ENCODE measurements around the gene INPP5K. TPM values are rescaled to one million over a fixed set of nuclear protein-coding genes. Genes with fewer than 3 reads are reported as not detected.
A peak's percentile ranks its signal among the peaks of the same experiment; 100 is the strongest.
"Not testable (repeated sequence)": the region's sequence is repeated elsewhere in the genome, so short reads cannot be mapped to it uniquely, and the experiment has no call there.

The INPP5K gene
- total RNA-seq (100 to 1,000 TPM in 2 of 5 experiments, 10 to 100 TPM in 3; 50.5 to 184 (median 84.2) TPM), polyA plus RNA-seq (10 to 100 TPM; 72.9 to 84.3 TPM), total RNA-seq (95.4 reads per million, percentile 84 among the genes with 10 or more reads in this experiment)

- intact Hi-C loops (cut with micrococcal nuclease) = loop anchor here (1.0 to 5.0 kb wide), 13 partner anchors 25 to 526 kb away; partner anchors contain the start of genes CRK (in 2 of the 2), PITPNA (in 2 of the 2), SLC43A2 (in 2 of the 2) and YWHAE (in 2 of the 2)
- H3K36me3 ChIP-seq (ENCODE audit: control insufficient read depth in 2 of 3, insufficient read depth in 3 of 3, low read length in 3 of 3) = peaks cover 0 to 48% (median 9%) of the 10 kb centered on the region in 3 experiments
- peak; percentile 92 to 99 (median 97) for DNase-seq
- H3K27me3 ChIP-seq (ENCODE audit: control insufficient read depth in 2 of 2, insufficient read depth in 2 of 2, low read length in 2 of 2) = no peaks in the 10 kb centered on the region
- peak within 1 kb of the TSS; percentile 97 for H3K27ac ChIP-seq (ENCODE audit: low read depth, low read length)
- H3K4me3 ChIP-seq (ENCODE audit: low read length) = peak within 1 kb of the TSS; percentile 84
- Mint-ChIP-seq H3K27me3 (no peaks in the 10 kb centered on the region), H3K9me3 (no peaks in the 10 kb centered on the region), H3K36me3 (peaks cover 0 to 16% (median 4%) of the 10 kb centered on the region in 5 donors), H3K27ac (peak within 1 kb of the TSS; percentile 68 to 97 (median 92)), H3K4me3 (peak within 1 kb of the TSS; percentile 78 to 93 (median 91)), H3K4me1 (peaks cover 18 to 47% (median 29%) of the 10 kb centered on the region in 7 donors)
- ATAC-seq = peak; percentile 98
- ChIA-PET POLR2A (interaction anchor here (0.8 to 3.3 kb wide), 19 partner anchors 10 to 218 kb away, joined by 3 to 36 read pairs (median 4); partner anchors contain the start of genes CRK, MYO1C, PITPNA and SLC43A2), CTCF (interaction anchor here (0.8 to 2.4 kb wide), 7 partner anchors 11 to 154 kb away, joined by 3 to 32 read pairs (median 4); no protein-coding TSS in a partner anchor)
- peaks cover 9 to 14% of the 10 kb centered on the region in 2 donors for H3K4me1 ChIP-seq (ENCODE audit: control insufficient read depth in 2 of 2, insufficient read depth in 2 of 2, low read length in 2 of 2)
- no peaks in the 10 kb centered on the region for H3K9me3 ChIP-seq (ENCODE audit: control insufficient read depth in 2 of 3, low read length in 3 of 3)
These were observed at the start of gene INPP5K for GRCh38 chr17:1516388-1517161. Gene INPP5K, minus strand, starts transcription at chr17:1516612. Its CDS starts 113 bp downstream, at chr17:1516499.

- POLR2A ChIA-PET = interaction anchor here (1.2 kb wide), 1 partner anchor 49 kb away, joined by 4 read pairs; the partner anchor contains the start of gene INPP5K
- Mint-ChIP-seq H3K4me3 (peak overlapping the region in 5 of 10 donors; percentile 0 to 51 (median 17)), H3K27me3 (peaks cover 0 to 16% (median 0%) of the 10 kb centered on the region in 5 donors), H3K9me3 (peaks cover 0 to 5% (median 0%) of the 10 kb centered on the region in 11 donors), H3K36me3 (peaks cover 0 to 5% (median 0%) of the 10 kb centered on the region in 5 donors), H3K4me1 (peaks cover 31 to 49% (median 37%) of the 10 kb centered on the region in 7 donors), H3K27ac (peak overlapping the region in 1 of 9 donors; percentile 3)
- CTCF ChIA-PET = interaction anchor here (0.6 kb wide), 1 partner anchor 199 kb away, joined by 3 read pairs; no protein-coding TSS in a partner anchor
- H3K27me3 ChIP-seq (ENCODE audit: control insufficient read depth in 2 of 2, insufficient read depth in 2 of 2, low read length in 2 of 2) = no peaks in the 10 kb centered on the region
- DNase-seq (no peak), ATAC-seq (no peak)
- H3K27ac ChIP-seq (ENCODE audit: low read depth, low read length) = no peak overlapping the region
- no peaks in the 10 kb centered on the region for H3K36me3 ChIP-seq (ENCODE audit: control insufficient read depth in 2 of 3, insufficient read depth in 3 of 3, low read length in 3 of 3)
- peaks cover 11 to 13% of the 10 kb centered on the region in 2 donors for H3K4me1 ChIP-seq (ENCODE audit: control insufficient read depth in 2 of 2, insufficient read depth in 2 of 2, low read length in 2 of 2)
- intact Hi-C loops (cut with micrococcal nuclease) = no loop called here
- no peaks in the 10 kb centered on the region for H3K9me3 ChIP-seq (ENCODE audit: control insufficient read depth in 2 of 3, low read length in 3 of 3)
- H3K4me3 ChIP-seq (ENCODE audit: low read length) = no peak overlapping the region
These were observed 49.5 kb upstream of the INPP5K start for GRCh38 chr17:1565877-1566276.

GRCh38 chr17:1563786-1564613 lies 47.6 kb upstream of the INPP5K start:
- no peaks in the 10 kb centered on the region for H3K27me3 ChIP-seq (ENCODE audit: control insufficient read depth in 2 of 2, insufficient read depth in 2 of 2, low read length in 2 of 2)
- intact Hi-C loops (cut with micrococcal nuclease) = loop anchor here (1.0 to 5.0 kb wide), 3 partner anchors 75 to 478 kb away; partner anchors contain the start of gene OVCA2 (in 1 of the 2)
- H3K36me3 Mint-ChIP-seq = peaks cover 0 to 5% (median 0%) of the 10 kb centered on the region in 5 donors
- no peak overlapping the region for H3K27ac ChIP-seq (ENCODE audit: low read depth, low read length)
- ChIA-PET POLR2A (no interaction called here), CTCF (interaction anchor here (0.5 to 1.1 kb wide), 2 partner anchors 85 to 744 kb away, joined by 3 to 5 read pairs; partner anchors contain the start of gene RILP)
- no peak for ATAC-seq
- no peaks in the 10 kb centered on the region for H3K36me3 ChIP-seq (ENCODE audit: control insufficient read depth in 2 of 3, insufficient read depth in 3 of 3, low read length in 3 of 3)
- H3K27me3 Mint-ChIP-seq = peaks cover 0 to 13% (median 0%) of the 10 kb centered on the region in 5 donors
- peaks cover 0 to 5% (median 0%) of the 10 kb centered on the region in 11 donors for H3K9me3 Mint-ChIP-seq
- peak overlapping the region in 8 of 9 donors; percentile 58 to 90 (median 76) for H3K27ac Mint-ChIP-seq
- no peaks in the 10 kb centered on the region for H3K9me3 ChIP-seq (ENCODE audit: control insufficient read depth in 2 of 3, low read length in 3 of 3)
- no peak for DNase-seq
- peaks cover 37 to 64% (median 49%) of the 10 kb centered on the region in 7 donors for H3K4me1 Mint-ChIP-seq
- H3K4me3 Mint-ChIP-seq = peak overlapping the region; percentile 51 to 86 (median 80)
- H3K4me1 ChIP-seq (ENCODE audit: control insufficient read depth in 2 of 2, insufficient read depth in 2 of 2, low read length in 2 of 2) = peaks cover 11 to 13% of the 10 kb centered on the region in 2 donors
- H3K4me3 ChIP-seq (ENCODE audit: low read length) = no peak overlapping the region

GRCh38 chr17:1563471-1563785 lies 47.0 kb upstream of the INPP5K start:
- peaks cover 11 to 13% of the 10 kb centered on the region in 2 donors for H3K4me1 ChIP-seq (ENCODE audit: control insufficient read depth in 2 of 2, insufficient read depth in 2 of 2, low read length in 2 of 2)
- Mint-ChIP-seq H3K27ac (peak overlapping the region in 7 of 9 donors; percentile 58 to 90 (median 77)), H3K4me1 (peaks cover 37 to 65% (median 49%) of the 10 kb centered on the region in 7 donors), H3K4me3 (peak overlapping the region; percentile 51 to 86 (median 80)), H3K27me3 (peaks cover 0 to 13% (median 0%) of the 10 kb centered on the region in 5 donors)
- DNase-seq; H3K27ac ChIP-seq (ENCODE audit: low read depth, low read length); H3K9me3 ChIP-seq (ENCODE audit: control insufficient read depth in 2 of 3, low read length in 3 of 3); H3K36me3 ChIP-seq (ENCODE audit: control insufficient read depth in 2 of 3, insufficient read depth in 3 of 3, low read length in 3 of 3); H3K36me3 Mint-ChIP-seq; H3K27me3 ChIP-seq (ENCODE audit: control insufficient read depth in 2 of 2, insufficient read depth in 2 of 2, low read length in 2 of 2); H3K4me3 ChIP-seq (ENCODE audit: low read length); ATAC-seq; H3K9me3 Mint-ChIP-seq: not testable (repeated sequence)
- ChIA-PET POLR2A (interaction anchor here (0.9 kb wide), 1 partner anchor 11 kb away, joined by 3 read pairs; no protein-coding TSS in a partner anchor), CTCF (interaction anchor here (0.6 to 1.1 kb wide), 3 partner anchors 62 to 212 kb away, joined by 3 to 4 read pairs (median 3); partner anchors contain the start of gene RILP)
- intact Hi-C loops (cut with micrococcal nuclease) = loop anchor here (1.0 to 5.0 kb wide), 3 partner anchors 75 to 479 kb away; partner anchors contain the start of gene OVCA2 (in 1 of the 2)

GRCh38 chr17:1562176-1562643 lies 45.8 kb upstream of the INPP5K start:
- peak overlapping the region; percentile 76 for H3K27ac ChIP-seq (ENCODE audit: low read depth, low read length)
- no peak overlapping the region for H3K27ac Mint-ChIP-seq

More at GRCh38 chr17:1562176-1562643, 45.8 kb upstream of the INPP5K start:
- ATAC-seq (peak; percentile 49), DNase-seq (peak in 1 of 9 donors; percentile 8)
- Histone ChIP-seq H3K4me1 (ENCODE audit: control insufficient read depth in 2 of 2, insufficient read depth in 2 of 2, low read length in 2 of 2) (peaks cover 11 to 13% of the 10 kb centered on the region in 2 donors), H3K36me3 (ENCODE audit: control insufficient read depth in 2 of 3, insufficient read depth in 3 of 3, low read length in 3 of 3) (peaks cover 0 to 5% (median 0%) of the 10 kb centered on the region in 3 experiments), H3K4me3 (ENCODE audit: low read length) (peak overlapping the region; percentile 39), H3K9me3 (ENCODE audit: control insufficient read depth in 2 of 3, low read length in 3 of 3) (no peaks in the 10 kb centered on the region), H3K27me3 (ENCODE audit: control insufficient read depth in 2 of 2, insufficient read depth in 2 of 2, low read length in 2 of 2) (no peaks in the 10 kb centered on the region)
- peak overlapping the region in 7 of 10 donors; percentile 38 to 89 (median 83) for H3K4me3 Mint-ChIP-seq
- intact Hi-C loops (cut with micrococcal nuclease) = loop anchor here (1.0 to 5.0 kb wide), 10 partner anchors 46 to 480 kb away; partner anchors contain the start of genes CRK (in 2 of the 2), INPP5K (in 2 of the 2), SLC43A2 (in 2 of the 2) and OVCA2 (in 1 of the 2)
- peaks cover 29 to 57% (median 41%) of the 10 kb centered on the region in 7 donors for H3K4me1 Mint-ChIP-seq
- peaks cover 0 to 5% (median 0%) of the 10 kb centered on the region in 11 donors for H3K9me3 Mint-ChIP-seq
- peaks cover 0 to 5% (median 0%) of the 10 kb centered on the region in 5 donors for H3K36me3 Mint-ChIP-seq
- H3K27me3 Mint-ChIP-seq = peaks cover 0 to 13% (median 0%) of the 10 kb centered on the region in 5 donors
- ChIA-PET POLR2A (interaction anchor here (0.7 to 2.0 kb wide), 5 partner anchors 46 to 1087 kb away, joined by 3 to 8 read pairs (median 3); partner anchors contain the start of genes INPP5K and SLC43A2), CTCF (no interaction called here)

Data from naive thymus-derived CD4-positive, alpha-beta T cell (primary cell).